ENCODE measurements around the gene PATE3. TPM values are rescaled to one million over a fixed set of nuclear protein-coding genes. Genes with fewer than 3 reads are reported as not detected.

The PATE3 gene
- total and polyA plus RNA-seq, 2 of the 13 experiments (the other 11 are each of a cell fraction or from before 2014, with no cell fraction given), result not detected

DNA sequence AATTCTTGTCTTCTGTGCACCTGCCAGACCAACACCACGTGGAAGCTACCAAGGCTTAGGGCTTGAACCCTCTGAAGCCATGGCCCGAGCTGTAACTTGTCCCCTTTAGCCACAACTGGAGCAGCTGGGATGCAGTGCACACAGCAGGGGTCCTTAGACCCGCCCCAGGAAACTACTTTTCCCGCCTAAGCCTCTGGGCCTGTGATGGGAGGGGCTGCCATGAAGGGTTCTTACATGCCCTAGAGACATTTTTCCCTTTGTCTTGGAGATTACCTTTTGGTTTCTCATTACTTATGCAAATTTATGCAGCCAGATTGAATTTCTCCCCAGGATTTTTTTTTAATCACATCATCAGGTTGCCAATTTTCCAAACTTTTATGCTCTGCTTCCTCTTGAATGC lies 9.7 kb downstream of the PATE3 start:
- no TSS peak for BruUV-seq (replicated peaks)
- Histone ChIP-seq H3K4me1 (ENCODE audit: insufficient read depth, low read length) (no peaks in the 10 kb centered on the region), H4K20me1 (ENCODE audit: insufficient read depth, low read length) (no peaks in the 10 kb centered on the region), H3K27me3 (ENCODE audit: control insufficient read depth in 1 of 2, insufficient read depth in 2 of 2, low read length in 2 of 2) (no peaks in the 10 kb centered on the region), H3K27ac (ENCODE audit: extremely low read length, insufficient read depth, low read length) (no peak overlapping the region), H3K4me2 (ENCODE audit: low read depth, low read length) (no peak overlapping the region), H2AFZ (ENCODE audit: low read length) (no peak overlapping the region), H3K4me3 (replicated peaks in 1 of 3; ENCODE audit: insufficient read depth in 1 of 3, low read depth in 2 of 3, low read length in 3 of 3) (no peak overlapping the region), H3K9ac (ENCODE audit: insufficient read depth, low read depth, low read length) (no peak overlapping the region), H3K9me3 (ENCODE audit: low read length) (peaks cover 9% of the 10 kb centered on the region), H3K79me2 (ENCODE audit: insufficient read depth, low read length) (no peaks in the 10 kb centered on the region), H3K36me3 (replicated peaks in 1 of 2; ENCODE audit: control insufficient read depth in 1 of 2, insufficient read depth in 2 of 2, low read length in 2 of 2) (no peaks in the 10 kb centered on the region)
- intact Hi-C loops (cut with micrococcal nuclease; ENCODE audit: unreplicated experiment), result no loop called here
- POLR2A ChIA-PET, result no interaction called here
- FAIRE-seq (no peak), ATAC-seq (no peak), DNase-seq (ENCODE audit: low spot score) (no peak)
- TF ChIP-seq, protein P1, sequence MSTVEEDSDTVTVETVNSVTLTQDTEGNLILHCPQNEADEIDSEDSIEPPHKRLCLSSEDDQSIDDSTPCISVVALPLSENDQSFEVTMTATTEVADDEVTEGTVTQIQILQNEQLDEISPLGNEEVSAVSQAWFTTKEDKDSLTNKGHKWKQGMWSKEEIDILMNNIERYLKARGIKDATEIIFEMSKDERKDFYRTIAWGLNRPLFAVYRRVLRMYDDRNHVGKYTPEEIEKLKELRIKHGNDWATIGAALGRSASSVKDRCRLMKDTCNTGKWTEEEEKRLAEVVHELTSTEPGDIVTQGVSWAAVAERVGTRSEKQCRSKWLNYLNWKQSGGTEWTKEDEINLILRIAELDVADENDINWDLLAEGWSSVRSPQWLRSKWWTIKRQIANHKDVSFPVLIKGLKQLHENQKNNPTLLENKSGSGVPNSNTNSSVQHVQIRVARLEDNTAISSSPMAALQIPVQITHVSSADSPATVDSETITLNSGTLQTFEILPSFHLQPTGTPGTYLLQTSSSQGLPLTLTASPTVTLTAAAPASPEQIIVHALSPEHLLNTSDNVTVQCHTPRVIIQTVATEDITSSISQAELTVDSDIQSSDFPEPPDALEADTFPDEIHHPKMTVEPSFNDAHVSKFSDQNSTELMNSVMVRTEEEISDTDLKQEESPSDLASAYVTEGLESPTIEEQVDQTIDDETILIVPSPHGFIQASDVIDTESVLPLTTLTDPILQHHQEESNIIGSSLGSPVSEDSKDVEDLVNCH (CRISPR knock-in tag; IDR thresholded peaks at IDR 0.05), result no peak
- TF ChIP-seq, protein P2, sequence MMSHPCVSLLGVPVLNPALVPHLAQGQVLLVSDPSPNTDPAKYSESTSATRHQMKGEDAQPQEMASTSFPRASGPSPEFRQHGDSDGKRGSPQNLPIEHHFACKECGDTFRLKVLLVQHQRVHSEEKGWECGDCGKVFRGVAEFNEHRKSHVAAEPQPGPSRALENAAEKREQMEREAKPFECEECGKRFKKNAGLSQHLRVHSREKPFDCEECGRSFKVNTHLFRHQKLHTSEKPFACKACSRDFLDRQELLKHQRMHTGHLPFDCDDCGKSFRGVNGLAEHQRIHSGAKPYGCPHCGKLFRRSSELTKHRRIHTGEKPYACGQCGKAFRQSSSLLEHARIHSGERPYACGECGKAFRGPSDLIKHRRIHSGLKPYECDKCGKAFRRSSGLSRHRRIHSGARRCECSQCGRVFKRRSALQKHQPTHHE (CRISPR knock-in tag; IDR thresholded peaks at IDR 0.05; ENCODE audit: borderline replicate concordance), result no peak
- TF ChIP-seq, protein P3, sequence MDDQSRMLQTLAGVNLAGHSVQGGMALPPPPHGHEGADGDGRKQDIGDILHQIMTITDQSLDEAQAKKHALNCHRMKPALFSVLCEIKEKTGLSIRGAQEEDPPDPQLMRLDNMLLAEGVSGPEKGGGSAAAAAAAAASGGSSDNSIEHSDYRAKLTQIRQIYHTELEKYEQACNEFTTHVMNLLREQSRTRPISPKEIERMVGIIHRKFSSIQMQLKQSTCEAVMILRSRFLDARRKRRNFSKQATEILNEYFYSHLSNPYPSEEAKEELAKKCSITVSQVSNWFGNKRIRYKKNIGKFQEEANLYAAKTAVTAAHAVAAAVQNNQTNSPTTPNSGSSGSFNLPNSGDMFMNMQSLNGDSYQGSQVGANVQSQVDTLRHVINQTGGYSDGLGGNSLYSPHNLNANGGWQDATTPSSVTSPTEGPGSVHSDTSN (CRISPR knock-in tag; IDR thresholded peaks at IDR 0.05; ENCODE audit: borderline replicate concordance), result no peak
- TF ChIP-seq ZMYM4 (CRISPR knock-in tag; IDR thresholded peaks at IDR 0.05), result no peak
- 0% methylated on average over 2 of the region's 4 CpGs for WGBS (ENCODE audit: low lambda C conversion rate)
- in situ Hi-C loops (cut with HindIII; ENCODE audit: extremely low pct_ligation_motif_present, low pct_unique_long_range_greater_than_20kb), result no loop called here
- CTCF ChIA-PET (ENCODE audit: low intra/inter-chr PET ratio, low total read pairs), result no interaction called here
